NCI-H69 (cell line): Measurements from ENCODE around the gene IGFL1.
"Not testable (repeated sequence)": the region's sequence is repeated elsewhere in the genome, so short reads cannot be mapped to it uniquely, and the experiment has no call there.

ENCODE experiments used
- DNase-seq: peaks from one replicate; lab custom pipeline; 2025; lab: John Stamatoyannopoulos, UW

The IGFL1 gene

DNA sequence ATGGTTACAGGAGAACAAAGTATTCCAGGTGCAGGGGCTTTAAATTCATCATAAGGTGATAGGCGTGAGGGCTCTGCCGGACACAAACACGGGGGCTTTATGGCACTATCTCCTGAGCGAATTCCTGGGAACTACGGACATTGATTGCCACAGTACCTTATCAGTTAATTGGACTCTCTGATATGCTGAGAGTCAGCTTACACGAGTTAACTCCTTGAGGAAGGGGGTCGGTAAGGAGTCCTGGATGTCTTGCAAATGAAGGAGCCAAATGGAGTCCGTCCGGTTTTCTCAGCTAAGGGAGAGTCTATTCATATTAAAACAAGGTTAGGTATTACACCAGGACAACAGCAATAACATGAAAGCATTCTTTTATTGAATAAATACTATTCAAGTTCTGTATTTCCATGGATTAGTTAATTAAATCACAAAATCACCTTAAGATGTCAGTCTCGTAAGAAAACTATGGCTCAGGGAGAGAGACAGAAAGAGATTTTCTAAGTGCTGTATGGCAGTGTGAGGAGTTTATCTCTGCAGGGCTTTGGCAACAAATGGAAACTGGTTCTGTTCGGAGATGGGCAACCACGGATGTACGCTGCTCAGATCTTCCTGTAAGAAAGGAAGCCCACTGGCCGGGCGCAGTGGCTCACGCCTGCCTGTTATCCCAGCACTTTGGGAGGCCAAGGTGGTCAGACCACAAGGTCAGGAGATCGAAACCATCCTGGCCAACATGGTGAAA, 41.1 kb downstream of the IGFL1 start:
- no peak for DNase-seq

DNA sequence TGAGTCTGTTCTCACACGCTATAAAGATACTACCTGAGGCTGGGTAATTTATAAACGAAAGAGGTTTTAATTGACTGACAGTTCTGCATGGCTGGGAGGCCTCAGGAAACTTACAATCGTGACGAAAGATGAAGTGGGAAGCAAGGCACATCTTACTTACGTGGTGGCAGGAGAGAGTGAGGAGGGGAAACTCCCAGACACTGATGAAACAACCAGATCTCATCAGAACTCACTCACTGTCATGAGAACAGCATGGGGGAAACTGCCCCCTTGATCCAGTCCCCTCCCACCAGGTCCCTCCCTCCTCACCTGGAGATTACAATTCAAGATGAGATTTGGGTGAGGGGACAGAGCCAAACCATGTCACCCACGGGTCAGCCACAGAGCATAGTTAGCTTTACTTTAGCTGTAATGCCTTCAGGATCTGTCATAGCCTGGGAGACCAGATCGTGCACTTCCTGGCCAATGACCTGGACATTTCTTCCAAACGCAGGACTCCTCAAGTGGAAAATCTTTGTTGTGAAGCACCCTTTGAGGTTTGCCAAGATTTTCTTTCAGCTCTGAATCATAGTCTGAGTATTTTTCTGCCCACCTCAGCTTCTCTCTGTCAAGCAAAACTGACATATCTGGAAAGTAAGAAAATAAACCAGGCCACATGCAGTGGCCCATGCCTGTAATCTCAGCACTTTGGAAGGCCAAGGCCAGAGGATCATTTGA, 42.1 kb downstream of the IGFL1 start:
- no peak for DNase-seq

DNA sequence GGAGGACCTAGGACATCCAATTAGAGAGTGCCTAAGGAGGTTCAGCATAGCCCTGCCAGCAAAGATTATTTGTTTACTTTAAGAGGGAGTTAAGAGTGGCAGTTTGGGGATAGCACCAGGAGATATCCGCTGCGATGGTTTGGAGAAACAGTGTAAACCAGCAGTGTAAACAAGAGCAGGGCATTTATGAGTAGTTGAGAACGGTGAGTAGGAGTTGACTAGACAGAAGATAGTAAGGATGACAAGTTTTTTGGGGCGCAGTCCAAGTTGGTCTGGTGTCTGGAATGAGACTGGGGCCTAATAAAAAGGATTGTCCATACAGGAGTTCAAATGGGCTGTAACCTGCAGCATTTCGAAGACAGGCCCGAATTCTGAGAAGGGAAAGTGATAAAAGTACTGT, 44.4 kb downstream of the IGFL1 start:
- not testable (repeated sequence) for DNase-seq

DNA sequence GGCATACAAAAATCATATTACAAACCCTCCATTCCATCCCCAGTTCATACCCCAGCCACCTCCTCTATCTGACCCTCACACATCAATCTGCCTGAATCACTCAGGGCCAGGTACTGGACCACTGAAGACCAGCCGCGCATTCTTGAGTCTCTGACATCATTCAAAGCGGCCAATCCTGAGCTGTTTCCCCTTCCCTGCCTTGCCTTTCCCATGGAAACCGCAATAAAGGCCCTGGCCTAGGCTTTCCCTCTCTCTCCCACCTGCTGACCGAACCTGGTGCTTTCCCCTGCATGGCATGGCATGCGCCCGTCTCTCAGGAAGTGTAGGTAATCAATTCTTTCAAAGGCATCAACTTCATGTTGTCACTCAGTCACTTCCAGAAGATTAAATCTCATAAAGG, 49.6 kb downstream of the IGFL1 start:
- no peak for DNase-seq
